Naive thymus-derived CD8-positive, alpha-beta T cell (primary cell): ENCODE measurements around the gene DUSP8. TPM values are rescaled to one million over a fixed set of nuclear protein-coding genes. Genes with fewer than 3 reads are reported as not detected.
"Not testable (repeated sequence)": the region's sequence is repeated elsewhere in the genome, so short reads cannot be mapped to it uniquely, and the experiment has no call there.

Source experiments
- ATAC-seq, 2 donors: fragments of 150-1000 bp; cut with Tn5 transposase in 1 of 2; sonication (Bioruptor Pico), chemical (Tn5 transposase) in 1 of 2; 1 replicate in 1 of 2; 2 replicates in 1 of 2; pipeline ENCODE4 v1.10.0; 2021; ENCODE audit warnings: mild to moderate bottlenecking in 2 of 2, moderate library complexity in 2 of 2
- POLR2A ChIA-PET: fragments of 350-600 bp; sonication (Branson Sonifier 250); formaldehyde crosslinking; loops from one replicate; lab custom pipeline; 2021; ENCODE audit warnings: antibody characterized with exemption; lab: Charles Lee
- DNase-seq, 10 donors: peaks; one replicate each; pipeline versions ENCODE4 v3.0.0 to v3.0.0-alpha.2; 2020 to 2022
- H3K27ac Mint-ChIP-seq, 10 donors: one replicate each; pipeline ENCODE4 v1.8.0; 2020 to 2022; ENCODE audit warnings: mild to moderate bottlenecking in 10 of 10, mixed read lengths in 10 of 10, moderate library complexity in 4 of 10, inconsistent platforms in 1 of 10
- H3K27me3 Mint-ChIP-seq, 5 donors: one replicate each; pipeline ENCODE4 v1.8.0; 2021 to 2022; ENCODE audit warnings: mixed read lengths in 5 of 5
- H3K36me3 Mint-ChIP-seq, 3 donors: one replicate each; pipeline ENCODE4 v1.8.0; 2020 to 2022; ENCODE audit warnings: mixed read lengths in 3 of 3, mild to moderate bottlenecking in 2 of 3, inconsistent platforms in 1 of 3
- H3K4me1 Mint-ChIP-seq, 4 donors: one replicate each; pipeline ENCODE4 v1.8.0; 2021 to 2022; ENCODE audit warnings: mixed read lengths in 4 of 4
- H3K4me3 Mint-ChIP-seq, 10 donors: one replicate each; pipeline ENCODE4 v1.8.0; 2020 to 2022; ENCODE audit warnings: mild to moderate bottlenecking in 10 of 10, mixed read lengths in 10 of 10, moderate library complexity in 6 of 10, inconsistent platforms in 1 of 10
- H3K9me3 Mint-ChIP-seq, 9 donors: one replicate each; pipeline ENCODE4 v1.8.0; 2020 to 2022; ENCODE audit warnings: mixed read lengths in 9 of 9, mild to moderate bottlenecking in 3 of 9, inconsistent platforms in 1 of 9, moderate library complexity in 1 of 9
- polyA plus RNA-seq, 3 donors: library from polyadenylated mRNA; unstranded; fragments of 300-500 nt; fragmentation: Illumina TruSeq; gene quantifications; one replicate each; pipeline ENCODE4 v1.2.3, GENCODE V29; 2021
- total RNA-seq, 8 experiments: library from RNA in 2 of 8; stranded (reverse) in 2 of 8; gene quantifications; one replicate each; pipeline ENCODE4 v1.2.3 and lab custom pipeline; 2021 to 2026

DUSP8 gene
- total and polyA plus RNA-seq, 5 experiments from 2014 or later: 0.17 to 5.1 (median 1.7) TPM; not detected in 1

GRCh38 chr11:1598816-1599215 is 26.7 kb upstream of the DUSP8 start:
- Mint-ChIP-seq H3K4me1 (peaks cover 4 to 10% (median 8%) of the 10 kb centered on the region in 4 donors), H3K27me3 (peaks cover 43 to 66% (median 60%) of the 10 kb centered on the region in 5 donors), H3K36me3 (peaks cover 0 to 4% (median 0%) of the 10 kb centered on the region in 3 donors), H3K27ac (no peak overlapping the region), H3K9me3 (no peaks in the 10 kb centered on the region), H3K4me3 (no peak overlapping the region)
- ATAC-seq (no peak), DNase-seq (no peak)
- POLR2A ChIA-PET: no interaction called here

DNA sequence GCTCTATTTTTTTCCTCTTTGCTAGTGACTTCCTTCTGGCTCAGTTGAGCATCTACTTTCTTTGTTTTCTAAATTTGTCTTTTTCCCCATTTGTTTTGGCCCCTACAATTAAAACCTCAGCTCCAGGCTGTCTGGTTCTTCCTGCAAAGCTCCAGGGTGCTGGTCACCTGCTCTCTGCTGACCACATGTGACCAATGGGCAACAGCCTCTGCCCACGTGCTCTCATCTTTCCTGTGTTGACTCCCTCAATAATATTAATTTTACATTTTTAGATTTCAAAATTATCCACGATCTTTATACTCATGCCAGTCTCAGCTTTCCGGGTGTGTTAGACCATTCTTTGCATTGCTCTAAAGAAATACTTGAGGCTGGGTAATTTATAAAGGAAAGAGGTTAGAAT is 26.3 kb upstream of the DUSP8 start:
- POLR2A ChIA-PET: interaction anchor here (0.7 kb wide), 1 partner anchor 278 kb away, joined by 3 read pairs; no protein-coding TSS in a partner anchor
- H3K9me3 Mint-ChIP-seq, H3K27ac Mint-ChIP-seq, H3K4me3 Mint-ChIP-seq, H3K36me3 Mint-ChIP-seq, H3K4me1 Mint-ChIP-seq, DNase-seq, ATAC-seq: not testable (repeated sequence)
- peaks cover 39 to 62% (median 60%) of the 10 kb centered on the region in 5 donors for H3K27me3 Mint-ChIP-seq

DNA sequence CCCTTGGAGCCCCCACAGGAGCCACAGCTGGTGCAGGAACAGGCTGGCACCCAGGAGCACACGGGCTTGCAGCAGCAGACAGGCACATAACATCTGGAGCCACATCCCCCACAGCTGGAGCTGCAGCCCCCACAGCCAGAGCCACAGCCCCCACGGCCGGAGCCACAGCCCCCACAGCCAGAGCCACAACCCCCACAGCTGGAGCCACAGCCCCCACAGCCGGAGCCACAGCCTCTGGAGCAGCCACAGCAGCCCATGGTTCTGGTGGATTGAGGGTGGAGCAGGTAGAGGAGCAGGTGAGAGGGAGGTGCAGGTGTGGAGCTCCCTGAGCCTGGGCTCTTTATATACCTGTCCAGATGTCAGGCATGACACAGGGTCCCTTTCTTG is 25.9 kb upstream of the DUSP8 start, which contains the start of gene KRTAP5-2:
Gene KRTAP5-2 (minus strand): TSS at position 301 of the 387 bp plus-strand sequence. CDS start 44 bp downstream, at position 257.
- Mint-ChIP-seq H3K27me3 (peaks cover 36 to 60% (median 58%) of the 10 kb centered on the region in 5 donors), H3K36me3 (peaks cover 0 to 4% (median 0%) of the 10 kb centered on the region in 3 donors), H3K27ac (peak within 1 kb of the TSS in 1 of 10 donors; percentile 26), H3K9me3 (no peaks in the 10 kb centered on the region), H3K4me1 (peaks cover 4 to 10% (median 8%) of the 10 kb centered on the region in 4 donors), H3K4me3 (no peak within 1 kb of the TSS)
- POLR2A ChIA-PET: interaction anchor here (0.6 to 0.7 kb wide), 2 partner anchors 279 to 1329 kb away, joined by 3 read pairs; no protein-coding TSS in a partner anchor
- DNase-seq (no peak), ATAC-seq (no peak)

DNA sequence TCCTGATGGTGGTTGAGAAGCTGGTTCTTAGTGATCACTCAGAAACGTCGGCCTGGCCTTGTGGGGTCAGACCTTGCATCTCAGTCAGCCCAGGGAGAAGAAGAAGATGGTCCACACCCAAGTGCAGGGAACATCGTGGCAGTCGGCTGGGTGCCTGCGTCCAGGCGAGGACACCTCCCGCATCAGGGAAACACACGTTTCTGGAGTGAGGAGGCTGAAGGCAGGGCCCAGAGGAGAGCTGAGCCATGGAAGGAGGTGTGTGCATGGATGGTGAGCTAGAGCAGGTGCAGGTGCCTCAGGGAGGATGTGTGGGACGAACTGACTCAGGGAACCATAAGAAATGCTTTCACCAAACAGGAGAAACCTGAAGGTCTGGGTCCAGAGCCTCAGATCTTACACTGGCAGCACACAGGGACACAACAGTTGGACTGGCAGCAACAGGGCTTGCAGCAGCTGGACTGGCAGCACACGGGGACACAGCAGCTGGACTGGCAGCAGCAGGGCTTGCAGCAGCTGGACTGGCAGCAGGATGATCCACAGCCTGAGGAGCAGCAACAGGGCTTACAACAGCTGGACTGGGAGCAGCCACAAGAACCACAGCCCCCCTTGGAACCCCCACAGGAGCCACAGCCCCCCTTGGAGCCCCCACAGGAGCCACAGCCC is 25.4 kb upstream of the DUSP8 start:
- Mint-ChIP-seq H3K9me3 (no peaks in the 10 kb centered on the region), H3K4me3 (no peak overlapping the region), H3K4me1 (peaks cover 4 to 10% (median 8%) of the 10 kb centered on the region in 4 donors), H3K27ac (peak overlapping the region in 1 of 10 donors; percentile 26), H3K36me3 (peaks cover 0 to 4% (median 0%) of the 10 kb centered on the region in 3 donors), H3K27me3 (peaks cover 36 to 63% (median 60%) of the 10 kb centered on the region in 5 donors)
- POLR2A ChIA-PET: interaction anchor here (0.6 to 0.7 kb wide), 2 partner anchors 279 to 1330 kb away, joined by 3 read pairs; no protein-coding TSS in a partner anchor
- DNase-seq (no peak), ATAC-seq (no peak)

GRCh38 chr11:1596576-1597121 is 24.6 kb upstream of the DUSP8 start:
- peaks cover 39 to 62% (median 56%) of the 10 kb centered on the region in 5 donors for H3K27me3 Mint-ChIP-seq
- DNase-seq, H3K27ac Mint-ChIP-seq, H3K36me3 Mint-ChIP-seq, POLR2A ChIA-PET, H3K4me1 Mint-ChIP-seq, H3K4me3 Mint-ChIP-seq, H3K9me3 Mint-ChIP-seq, ATAC-seq: not testable (repeated sequence)

DNA sequence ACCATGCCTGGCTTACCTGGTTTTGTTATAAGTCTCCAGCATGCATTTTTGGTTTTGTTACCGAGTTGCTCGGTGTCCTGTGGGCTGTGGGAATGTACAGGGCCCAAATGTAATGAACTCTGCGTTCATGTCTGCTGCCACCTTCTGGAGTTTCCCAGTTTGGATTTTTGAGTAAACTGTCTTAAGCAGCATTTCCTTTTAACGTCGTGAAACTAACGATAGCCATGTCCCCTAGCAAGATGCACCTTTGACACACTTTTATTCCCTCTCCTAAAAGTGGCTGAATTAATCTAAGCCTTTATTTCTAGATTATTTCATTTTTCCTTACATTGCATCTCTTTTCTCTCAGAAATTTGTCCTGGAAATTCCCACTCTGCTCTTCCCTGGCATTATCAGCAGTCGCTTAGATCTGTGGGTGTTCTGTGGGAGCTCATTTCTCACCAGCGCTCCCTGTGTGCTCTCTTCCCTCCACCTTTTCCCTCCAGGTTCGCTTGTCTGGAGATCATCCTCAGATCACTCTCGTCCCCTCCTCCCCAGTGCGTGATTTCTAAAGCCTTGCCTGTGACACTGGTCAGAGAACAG is 24.0 kb upstream of the DUSP8 start:
- H3K27ac Mint-ChIP-seq: peak overlapping the region in 1 of 10 donors; percentile 13
- H3K27me3 Mint-ChIP-seq: peaks cover 38 to 59% (median 56%) of the 10 kb centered on the region in 5 donors
- POLR2A ChIA-PET: interaction anchor here (0.6 kb wide), 1 partner anchor 677 kb away, joined by 8 read pairs; no protein-coding TSS in a partner anchor

DNA sequence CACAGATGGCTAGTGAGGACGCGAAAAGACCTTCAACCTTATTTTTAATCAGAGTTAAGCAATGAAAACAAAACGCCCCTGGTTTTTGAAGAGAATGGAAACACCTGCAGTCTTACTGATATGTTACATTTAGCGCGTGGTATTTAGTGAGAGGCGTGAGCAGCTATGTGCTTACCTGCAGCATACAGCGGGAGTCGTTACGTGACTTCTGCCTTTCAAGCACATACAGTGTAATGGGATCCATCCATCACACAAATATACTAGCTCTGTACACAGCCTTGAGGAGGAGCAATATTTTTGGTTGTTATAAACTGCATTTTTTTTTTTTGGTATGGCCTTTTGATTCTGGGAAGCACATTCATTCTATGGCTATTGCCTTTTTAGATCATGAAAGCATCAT is 20.6 kb upstream of the DUSP8 start:
- H3K9me3 Mint-ChIP-seq: peaks cover 0 to 7% (median 0%) of the 10 kb centered on the region in 9 donors
- H3K4me1 Mint-ChIP-seq: peaks cover 16 to 29% (median 25%) of the 10 kb centered on the region in 4 donors
- H3K27me3 Mint-ChIP-seq: peaks cover 21 to 75% (median 44%) of the 10 kb centered on the region in 5 donors
- DNase-seq: no peak
- peak overlapping the region in 1 of 10 donors; percentile 26 for H3K27ac Mint-ChIP-seq
- no peak for ATAC-seq
- POLR2A ChIA-PET: no interaction called here
- no peak overlapping the region for H3K4me3 Mint-ChIP-seq
- peaks cover 3 to 7% (median 4%) of the 10 kb centered on the region in 3 donors for H3K36me3 Mint-ChIP-seq

More for the DNA sequence above, 24.0 kb upstream of the DUSP8 start:
- not testable (repeated sequence) for H3K9me3 Mint-ChIP-seq, H3K4me3 Mint-ChIP-seq, H3K36me3 Mint-ChIP-seq, DNase-seq, H3K4me1 Mint-ChIP-seq, ATAC-seq

DNA sequence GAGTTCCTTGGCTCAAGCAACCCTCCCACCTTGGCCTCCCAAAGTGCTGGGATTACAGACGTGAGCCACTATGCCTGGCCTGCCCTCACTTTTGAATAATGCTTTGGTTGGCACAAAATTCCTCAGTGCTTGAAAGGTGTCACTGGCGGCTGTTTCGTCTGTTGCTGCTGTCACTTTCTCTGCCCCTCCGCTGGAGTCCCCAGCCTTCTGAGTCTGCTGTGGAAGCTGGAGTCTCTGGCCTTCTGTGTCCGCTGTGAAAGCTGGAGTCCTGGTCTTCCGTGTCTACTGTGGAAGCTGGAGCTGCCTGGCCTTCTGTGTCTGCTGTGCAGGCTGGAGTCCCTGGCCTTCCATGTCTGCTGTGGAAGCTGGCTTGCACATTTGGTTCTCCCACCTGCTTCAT is 17.9 kb upstream of the DUSP8 start:
- ATAC-seq (no peak), DNase-seq (no peak)
- Mint-ChIP-seq H3K36me3 (peaks cover 0 to 7% (median 3%) of the 10 kb centered on the region in 3 donors), H3K4me1 (peaks cover 10 to 32% (median 23%) of the 10 kb centered on the region in 4 donors), H3K9me3 (peaks cover 0 to 7% (median 0%) of the 10 kb centered on the region in 9 donors), H3K27ac (peak overlapping the region in 2 of 10 donors; percentile 49 to 52), H3K27me3 (peaks cover 12 to 59% (median 25%) of the 10 kb centered on the region in 5 donors), H3K4me3 (peak overlapping the region in 3 of 10 donors; percentile 11 to 33 (median 21))
- POLR2A ChIA-PET: interaction anchor here (1.7 kb wide), 1 partner anchor 15 kb away, joined by 5 read pairs; no protein-coding TSS in a partner anchor

GRCh38 chr11:1589191-1589963 is 17.3 kb upstream of the DUSP8 start:
- DNase-seq: peak in 1 of 10 donors; percentile 13
- not testable (repeated sequence) for H3K36me3 Mint-ChIP-seq, H3K9me3 Mint-ChIP-seq
- Mint-ChIP-seq H3K27me3 (peaks cover 12 to 52% (median 25%) of the 10 kb centered on the region in 5 donors), H3K4me1 (peaks cover 10 to 32% (median 25%) of the 10 kb centered on the region in 4 donors), H3K4me3 (peak overlapping the region; percentile 37 to 82 (median 72)), H3K27ac (peak overlapping the region in 9 of 10 donors; percentile 81 to 90 (median 83))
- POLR2A ChIA-PET: interaction anchor here (1.3 to 1.7 kb wide), 3 partner anchors 15 to 42 kb away, joined by 3 to 5 read pairs (median 4); no protein-coding TSS in a partner anchor
- ATAC-seq: peak; percentile 44 to 54

- no peak for ATAC-seq
- H3K36me3 Mint-ChIP-seq: peaks cover 0 to 7% (median 3%) of the 10 kb centered on the region in 3 donors
- H3K4me3 Mint-ChIP-seq: peak overlapping the region in 1 of 10 donors; percentile 48
- no peak for DNase-seq
- peaks cover 15 to 38% (median 33%) of the 10 kb centered on the region in 4 donors for H3K4me1 Mint-ChIP-seq
- peaks cover 7 to 39% (median 15%) of the 10 kb centered on the region in 5 donors for H3K27me3 Mint-ChIP-seq
- no peak overlapping the region for H3K27ac Mint-ChIP-seq
- POLR2A ChIA-PET: interaction anchor here (0.6 kb wide), 1 partner anchor 9 kb away, joined by 3 read pairs; no protein-coding TSS in a partner anchor
- peaks cover 0 to 12% (median 2%) of the 10 kb centered on the region in 9 donors for H3K9me3 Mint-ChIP-seq
These were observed 14.6 kb upstream of the DUSP8 start for GRCh38 chr11:1586699-1587098.

DNA sequence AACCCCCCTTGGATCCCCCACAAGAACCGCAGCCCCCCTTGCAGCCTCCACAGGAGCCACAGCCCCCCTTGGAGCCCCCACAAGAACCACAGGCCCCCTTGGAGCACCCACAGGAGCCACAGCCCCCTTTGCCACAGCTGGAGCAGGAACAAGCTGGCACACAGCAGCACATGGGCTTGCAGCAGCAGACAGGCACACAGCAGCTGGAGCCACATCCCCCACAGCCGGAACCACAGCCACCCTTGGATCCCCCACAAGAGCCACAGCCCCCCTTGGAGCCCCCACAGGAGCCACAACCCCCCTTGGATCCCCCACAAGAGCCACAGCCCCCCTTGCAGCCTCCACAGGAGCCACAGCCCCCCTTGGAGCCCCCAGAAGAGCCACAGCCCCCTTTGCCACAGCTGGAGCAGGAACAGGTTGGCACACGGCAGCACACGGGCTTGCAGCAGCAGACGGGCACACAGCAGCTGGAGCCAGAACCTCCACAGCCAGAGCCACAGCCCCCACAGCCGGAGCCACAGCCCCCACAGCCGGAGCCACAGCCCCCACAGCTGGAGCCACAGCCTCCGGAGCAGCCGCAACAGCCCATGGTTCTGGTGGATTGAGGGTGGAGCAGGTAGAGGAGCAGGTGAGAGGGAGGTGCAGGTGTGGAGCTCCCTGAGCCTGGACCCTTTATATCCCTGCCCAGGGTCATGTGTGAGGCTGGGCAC is 12.7 kb upstream of the DUSP8 start, which contains the start of gene KRTAP5-1:
Gene KRTAP5-1 (minus strand): TSS at position 623 of the 710 bp plus-strand sequence. CDS start 34 bp downstream, at position 589.
- H3K9me3 Mint-ChIP-seq: peaks cover 0 to 14% (median 2%) of the 10 kb centered on the region in 9 donors
- peak in 2 of 10 donors; percentile 14 to 17 for DNase-seq
- POLR2A ChIA-PET: interaction anchor here (0.8 kb wide), 1 partner anchor 10 kb away, joined by 4 read pairs; no protein-coding TSS in a partner anchor
- not testable (repeated sequence) for H3K36me3 Mint-ChIP-seq
- peaks cover 7 to 31% (median 15%) of the 10 kb centered on the region in 5 donors for H3K27me3 Mint-ChIP-seq
- H3K4me3 Mint-ChIP-seq: peak within 1 kb of the TSS in 5 of 10 donors; percentile 18 to 55 (median 43)
- ATAC-seq: peak in 1 of 2 donors; percentile 38
- H3K27ac Mint-ChIP-seq: peak within 1 kb of the TSS in 2 of 10 donors; percentile 76 to 85
- peaks cover 13 to 33% (median 28%) of the 10 kb centered on the region in 4 donors for H3K4me1 Mint-ChIP-seq
